Measurements from ENCODE around the gene AZIN2.
"Not testable (repeated sequence)": the region's sequence is repeated elsewhere in the genome, so short reads cannot be mapped to it uniquely, and the experiment has no call there.

The AZIN2 gene

DNA sequence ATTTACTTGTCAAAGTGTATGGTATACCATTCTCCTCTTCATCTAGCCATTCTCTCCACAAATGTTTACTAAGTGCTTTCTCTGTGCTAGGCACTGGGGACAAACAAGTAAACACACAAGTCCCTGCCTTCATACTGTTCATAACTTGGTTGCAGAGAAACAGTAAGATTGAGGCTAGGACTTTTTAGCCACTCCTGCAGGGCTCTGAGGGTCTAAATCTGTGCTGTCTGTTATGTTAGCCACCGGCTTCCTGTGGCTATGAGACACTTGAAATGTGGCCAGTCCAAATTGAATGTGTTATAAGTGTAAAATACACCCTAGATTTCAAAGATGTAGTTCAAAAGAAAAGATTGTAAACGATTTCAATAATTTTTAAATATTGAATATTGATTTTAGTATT lies 50.2 kb downstream of the AZIN2 start:
- no peak for DNase-seq

DNA sequence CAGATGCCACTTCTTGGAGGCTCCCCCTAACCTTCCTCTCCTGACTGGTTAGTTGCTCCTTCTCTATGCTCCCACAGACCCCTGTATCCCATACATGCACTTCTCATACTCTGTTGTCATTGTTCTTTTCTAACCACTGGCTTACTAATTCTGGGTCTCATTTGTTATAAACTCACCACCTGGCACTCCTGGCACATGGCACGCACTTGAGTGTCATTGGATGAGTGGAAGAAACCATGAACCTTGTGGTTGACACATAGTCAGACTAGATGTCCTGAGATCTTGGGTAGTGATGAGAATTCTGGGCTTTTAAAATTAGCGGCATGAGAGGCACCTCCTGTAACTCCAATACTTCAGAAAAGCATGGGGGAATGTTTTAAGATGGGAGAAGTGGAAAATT lies 51.6 kb downstream of the AZIN2 start:
- no peak for DNase-seq

DNA sequence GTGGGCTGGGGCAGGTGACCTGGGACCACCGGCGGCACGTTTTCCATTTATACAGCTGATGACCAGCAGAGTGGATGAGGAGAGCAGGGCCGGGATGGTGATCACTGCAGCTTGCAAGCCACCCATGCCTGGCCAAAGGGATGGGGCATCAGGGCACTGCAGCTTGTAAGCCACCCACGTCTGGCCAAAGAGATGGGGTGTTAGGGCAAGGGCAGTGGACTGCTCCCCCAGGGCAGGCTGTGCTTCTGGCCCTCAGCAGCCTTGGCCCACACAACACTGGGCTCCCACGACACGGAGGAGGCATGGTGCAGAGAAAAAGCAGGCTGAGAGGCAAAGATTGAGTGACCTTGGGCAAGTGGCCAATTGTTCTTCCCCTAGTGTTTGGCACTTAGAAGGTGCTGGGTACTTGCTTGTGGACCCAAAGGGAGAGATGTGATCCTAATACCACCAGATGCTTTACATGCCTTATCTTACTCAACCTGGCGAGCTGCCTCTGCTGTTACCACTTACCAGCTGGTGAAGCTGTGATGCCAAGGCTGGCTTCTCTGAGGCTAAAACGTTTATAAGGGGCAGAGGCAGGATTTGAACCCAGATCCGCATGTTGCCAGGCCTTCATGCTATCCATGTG lies 52.6 kb downstream of the AZIN2 start:
- no peak for DNase-seq

DNA sequence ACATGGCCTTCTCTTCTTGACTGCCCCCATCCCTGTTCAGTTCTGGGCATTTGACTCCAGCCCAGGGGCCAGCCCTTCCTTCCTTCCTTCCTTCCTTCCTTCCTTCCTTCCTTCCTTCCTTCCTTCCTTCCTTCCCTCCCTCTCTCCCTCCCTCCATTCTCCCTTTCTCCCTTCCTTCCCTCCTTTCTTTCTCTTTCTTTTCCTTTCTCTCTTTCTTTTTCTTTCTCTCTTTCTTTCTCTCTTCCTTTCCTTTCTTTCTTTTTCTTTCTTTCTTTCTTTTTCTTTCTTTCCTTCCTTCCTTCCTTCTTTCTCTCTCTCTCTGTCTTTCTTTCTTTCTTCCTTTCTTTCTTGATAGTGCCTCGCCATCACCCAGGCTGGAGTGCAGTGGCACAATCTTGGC lies 55.1 kb downstream of the AZIN2 start:
- DNase-seq = not testable (repeated sequence)

DNA sequence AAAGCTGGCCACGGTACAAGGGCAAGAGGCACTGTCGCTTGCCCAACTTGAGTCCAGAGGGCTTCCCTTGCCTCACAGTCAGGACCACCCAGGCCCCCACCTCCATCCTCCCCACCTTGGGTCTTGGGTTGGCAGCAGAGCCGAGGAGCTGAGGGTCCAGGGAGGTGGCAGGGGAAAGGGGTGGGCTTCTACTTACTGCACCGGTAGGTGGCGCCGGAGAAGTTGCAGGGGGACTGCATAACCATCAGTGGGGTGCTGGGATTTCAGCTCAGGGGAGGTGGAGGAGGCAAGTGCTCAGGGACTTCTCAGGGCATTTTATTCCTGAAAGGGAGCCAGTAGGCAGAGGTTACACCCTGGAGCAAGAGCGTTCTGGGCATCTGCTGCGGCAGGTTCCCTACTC lies 56.8 kb downstream of the AZIN2 start:
- DNase-seq = peak; percentile 24

DNA sequence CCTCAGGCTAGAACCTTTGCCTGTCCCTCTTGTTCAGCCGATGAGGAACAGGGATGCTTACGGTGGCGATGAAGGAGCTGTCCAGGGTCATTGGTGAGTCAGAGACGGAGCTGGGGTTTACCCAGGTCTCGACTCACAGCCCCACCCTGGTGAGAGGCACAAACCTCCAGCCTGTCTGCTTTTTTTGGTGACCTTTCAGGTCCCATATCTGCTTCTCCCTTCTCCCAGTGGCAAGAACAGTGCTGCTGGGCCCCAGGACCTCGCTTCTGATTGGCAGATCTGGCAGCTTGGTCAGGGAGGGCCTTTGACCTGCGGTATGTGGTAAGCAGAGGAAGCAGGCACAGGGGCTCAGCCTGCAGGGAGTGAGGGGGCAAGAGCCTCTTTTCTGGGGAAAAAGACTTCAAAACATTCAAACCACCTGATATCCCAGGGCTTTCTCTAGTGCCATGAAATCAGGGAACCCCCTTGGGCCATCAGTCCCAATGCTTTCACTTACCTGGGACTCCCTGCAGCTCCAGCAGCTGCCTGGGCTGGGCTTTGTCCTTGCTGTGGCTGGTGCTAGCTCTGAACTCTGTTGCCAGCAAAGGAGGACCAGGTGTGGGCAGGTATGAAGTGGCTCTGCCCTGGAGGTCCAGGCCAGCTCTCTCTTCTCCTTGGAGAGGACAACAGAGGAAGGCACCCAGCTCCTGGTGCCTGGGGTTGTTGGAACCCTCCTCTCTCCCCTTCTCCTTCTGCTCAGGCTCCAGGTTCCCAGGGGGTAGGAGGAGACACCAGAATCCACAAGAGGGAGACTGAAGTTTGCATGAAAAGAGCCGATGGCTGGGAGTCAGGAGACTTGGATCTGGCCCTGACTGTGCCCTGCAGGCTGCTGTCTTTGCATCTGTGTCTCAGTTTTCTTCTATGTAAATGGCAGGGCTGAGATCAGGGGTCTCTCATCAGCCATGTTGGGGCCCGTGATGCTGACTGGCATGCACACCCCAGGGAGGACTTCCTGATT lies 59.5 kb downstream of the AZIN2 start:
- DNase-seq = no peak

DNA sequence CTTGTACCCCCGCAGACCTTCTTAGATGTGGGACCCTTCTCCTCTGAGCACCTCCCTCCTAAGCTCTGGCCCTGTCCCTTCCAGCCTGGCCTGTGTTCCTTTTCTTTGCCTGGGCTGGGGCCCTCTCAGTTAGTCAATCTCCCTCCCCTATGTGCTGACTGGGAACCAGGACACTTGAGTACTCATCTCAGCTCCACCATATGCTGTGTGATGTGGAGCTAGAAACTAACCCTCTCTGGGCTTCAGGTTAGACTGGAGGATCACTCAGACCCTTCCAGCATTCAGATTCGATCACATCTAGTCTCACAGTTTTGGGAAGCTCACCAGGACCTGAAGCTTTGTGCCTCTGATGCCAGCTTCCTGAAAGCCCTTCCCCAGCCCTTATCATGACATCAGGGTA lies 60.3 kb downstream of the AZIN2 start:
- DNase-seq = no peak

DNA sequence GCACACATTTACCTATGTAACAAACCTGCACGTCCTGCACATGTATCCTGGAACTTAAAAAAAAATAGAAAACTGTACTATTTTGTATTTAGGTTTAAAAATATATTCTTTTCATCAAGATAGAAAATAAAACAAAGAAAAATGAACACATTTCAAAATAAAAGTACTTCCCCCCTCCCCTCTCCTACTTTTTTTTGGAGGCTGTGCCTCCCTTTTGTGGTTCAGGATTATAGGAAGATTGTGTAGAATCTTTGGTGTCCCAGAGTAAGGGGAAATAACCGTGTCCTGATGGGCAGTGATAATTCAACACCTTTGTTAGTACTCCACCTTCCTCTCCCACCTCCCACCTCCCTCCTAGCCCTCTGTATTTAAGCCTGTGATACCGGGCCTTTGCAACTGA lies 60.8 kb downstream of the AZIN2 start:
- no peak for DNase-seq

DNA sequence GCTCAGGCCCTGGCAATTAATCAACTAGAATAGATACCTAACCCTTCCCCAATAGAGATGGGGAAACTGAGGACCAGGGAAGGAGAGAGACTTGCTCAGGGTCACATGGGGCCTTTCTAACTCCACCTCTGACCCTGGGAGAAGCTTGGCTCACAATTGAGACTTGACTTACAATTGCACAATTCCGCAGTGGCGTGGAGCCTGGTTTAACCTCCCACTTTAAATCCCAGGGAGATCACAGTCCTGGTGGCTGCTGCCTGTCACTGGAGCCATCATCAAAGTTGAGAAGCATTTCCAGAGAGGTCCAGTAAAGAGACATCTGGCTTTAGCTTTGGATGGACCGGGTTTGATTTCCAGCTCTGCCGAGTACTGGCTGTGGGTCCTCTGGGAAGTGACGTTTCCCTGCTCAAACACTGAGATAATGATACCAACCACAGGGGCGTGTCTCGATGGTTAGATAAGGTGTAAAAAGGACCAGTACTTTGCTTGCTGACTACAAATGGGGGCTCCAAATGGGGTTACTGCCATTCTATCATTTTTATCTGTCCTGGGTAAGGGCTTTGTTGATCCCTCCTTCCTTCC lies 61.6 kb downstream of the AZIN2 start:
- DNase-seq = no peak

DNA sequence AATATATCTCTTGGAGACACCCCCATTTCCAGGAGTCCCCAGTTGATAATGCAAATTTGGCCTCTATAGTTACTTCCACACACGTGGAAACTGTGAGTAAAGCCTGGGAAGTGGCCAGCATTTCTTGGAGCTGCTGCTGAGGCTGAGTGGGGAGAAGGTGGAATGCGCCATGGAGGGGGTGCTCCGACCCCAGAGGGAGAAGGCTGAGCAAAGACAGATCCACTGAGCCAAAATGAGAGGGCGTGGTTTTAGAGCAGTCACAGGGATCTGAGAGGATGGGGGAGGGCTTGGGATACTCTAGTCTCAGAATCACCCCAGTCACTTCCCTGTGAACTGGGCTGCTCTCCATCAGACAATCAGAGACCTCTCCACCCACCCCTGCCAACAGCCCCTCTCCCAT lies 62.2 kb downstream of the AZIN2 start:
- DNase-seq = no peak

DNA sequence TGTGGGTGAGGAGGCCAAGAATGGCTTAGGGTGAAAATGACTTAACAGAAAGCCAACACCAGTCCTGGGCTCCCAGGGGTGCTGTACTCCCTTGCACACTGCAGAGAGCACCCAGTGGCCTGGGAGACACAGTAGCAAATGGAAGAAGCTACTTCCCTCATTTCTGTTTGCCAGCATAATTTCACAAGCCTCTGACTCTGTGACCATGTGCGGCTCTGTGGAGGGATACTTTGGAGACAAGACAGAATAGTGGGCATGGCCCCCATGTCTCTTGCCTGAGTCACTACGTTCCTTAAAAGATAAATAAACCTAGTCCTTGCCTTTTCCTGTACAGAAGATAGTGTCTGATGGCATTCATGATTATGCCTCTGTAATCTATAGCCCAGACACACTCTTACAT lies 62.7 kb downstream of the AZIN2 start:
- DNase-seq = no peak

DNA sequence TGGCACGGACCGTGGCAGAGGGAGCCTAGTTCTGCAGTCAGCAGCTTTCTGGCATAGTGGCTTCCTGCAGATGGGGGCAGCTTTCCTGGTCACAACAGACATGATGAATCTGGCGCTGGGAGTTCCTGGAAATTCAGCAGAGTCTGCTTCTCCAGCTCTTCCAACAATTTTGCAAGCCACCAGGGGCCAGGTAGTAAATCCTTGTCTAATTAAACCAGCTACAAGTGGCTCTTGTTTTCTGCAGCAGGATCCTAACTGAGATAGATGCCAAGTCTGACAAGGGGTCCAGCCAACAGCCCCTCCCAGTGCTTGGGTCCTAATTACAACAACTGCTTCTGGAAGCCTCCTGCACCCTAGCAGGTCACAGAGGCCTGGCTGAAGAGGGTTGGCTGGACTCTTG lies 65.0 kb downstream of the AZIN2 start:
- no peak for DNase-seq

DNA sequence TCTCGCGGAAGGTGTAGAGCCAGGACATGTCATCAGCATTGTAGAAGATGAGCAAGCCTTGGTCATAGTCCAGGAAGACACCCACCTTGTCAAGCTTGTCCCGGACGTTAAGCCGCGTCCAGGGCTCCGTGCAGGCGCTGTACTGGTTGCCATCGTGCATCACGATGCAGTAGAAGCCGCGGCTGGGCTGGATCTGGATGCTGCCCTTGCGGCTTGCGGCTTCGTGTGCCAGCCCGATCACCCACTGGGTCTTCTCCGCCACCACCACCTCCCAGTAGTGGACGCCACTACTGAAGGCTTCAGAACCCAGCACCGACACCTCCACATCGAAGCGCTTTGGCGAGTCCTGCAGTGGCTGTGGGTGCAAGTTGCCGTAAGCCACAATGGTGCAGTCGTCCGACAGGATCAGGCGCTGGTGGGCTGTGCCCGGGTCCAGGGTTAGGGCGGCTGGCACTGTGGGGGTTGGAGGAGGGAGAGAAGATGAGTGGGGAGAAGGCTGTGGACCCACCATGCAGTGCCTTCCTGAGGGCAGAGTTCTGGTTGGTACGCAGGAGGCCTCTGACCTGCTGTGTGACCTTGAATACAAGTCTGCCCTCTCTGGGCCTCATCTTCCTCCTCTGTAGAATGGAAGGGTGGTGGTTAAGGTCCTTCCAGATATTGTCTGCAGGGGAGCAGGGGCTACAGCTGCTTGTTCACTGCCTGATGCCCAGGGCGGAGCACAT lies 66.5 kb downstream of the AZIN2 start:
- no peak for DNase-seq

DNA sequence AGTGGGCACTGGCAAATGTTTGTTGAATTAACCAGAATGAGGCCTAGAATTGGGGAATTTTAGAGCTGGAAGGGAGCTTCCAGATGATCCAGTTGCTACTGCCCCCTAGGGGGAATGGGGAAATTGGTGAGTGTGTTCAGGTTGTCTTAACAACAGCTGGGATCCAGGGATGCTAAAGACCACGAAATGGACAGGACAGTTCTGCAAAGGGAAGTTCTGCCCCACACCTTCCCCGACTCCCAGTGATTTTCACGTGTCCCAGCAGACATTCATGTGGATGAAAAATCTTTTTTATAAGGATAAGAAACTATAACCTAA lies 67.0 kb downstream of the AZIN2 start:
- peak; percentile 44 for DNase-seq

DNA sequence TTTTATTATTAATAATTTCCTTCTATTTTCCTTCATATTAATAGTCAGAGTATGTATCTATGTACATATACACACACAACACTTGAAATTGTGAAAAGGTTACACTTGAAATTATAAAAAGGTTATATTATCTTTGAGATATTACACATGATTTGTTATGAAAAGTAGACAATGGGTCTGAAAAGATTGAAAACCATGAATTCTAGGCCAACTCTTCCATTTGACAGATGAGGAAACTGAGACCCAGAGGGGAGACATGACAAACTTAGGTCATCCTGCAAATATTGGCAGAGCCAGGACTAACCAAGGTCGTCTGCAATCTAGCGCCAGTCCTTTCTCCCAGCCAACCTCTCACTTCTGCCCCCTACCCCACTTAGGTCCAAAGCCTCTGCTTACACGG lies 67.7 kb downstream of the AZIN2 start:
- DNase-seq = no peak

DNA sequence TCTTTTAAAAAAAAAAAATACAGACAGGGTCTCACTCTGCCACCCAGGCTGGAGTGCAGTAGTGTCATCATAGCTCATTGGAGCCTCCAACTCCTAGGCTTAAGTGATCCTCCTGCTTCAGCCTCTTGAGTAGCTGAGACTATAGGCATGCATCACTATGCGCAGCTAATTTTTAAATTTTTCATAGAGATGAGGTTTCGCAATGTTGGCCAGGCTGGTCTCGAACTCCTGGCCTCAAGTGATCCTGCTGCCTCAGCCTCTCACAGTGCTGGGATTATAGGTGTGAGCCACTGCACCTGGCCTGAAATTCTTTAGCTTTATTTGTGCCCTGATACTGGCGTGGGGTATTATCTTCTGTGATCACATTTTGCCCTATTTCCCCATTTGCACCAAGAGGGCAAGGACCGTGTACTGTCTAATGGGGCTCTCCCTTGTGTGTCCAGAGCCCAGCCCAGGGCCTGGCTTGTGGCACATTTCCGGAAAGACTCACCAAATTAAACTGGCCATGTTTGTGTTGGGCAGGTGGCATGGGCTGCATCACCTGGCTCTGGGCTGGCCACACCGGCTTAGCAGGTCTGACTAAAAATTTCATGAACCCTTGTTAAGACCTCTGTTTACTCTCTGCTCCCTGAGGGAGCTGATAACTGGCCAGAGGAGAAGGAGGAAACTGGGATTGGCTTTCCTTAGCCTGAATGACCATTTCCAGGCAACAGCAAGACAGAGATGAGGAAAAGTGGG lies 68.7 kb downstream of the AZIN2 start:
- DNase-seq = peak; percentile 92

DNA sequence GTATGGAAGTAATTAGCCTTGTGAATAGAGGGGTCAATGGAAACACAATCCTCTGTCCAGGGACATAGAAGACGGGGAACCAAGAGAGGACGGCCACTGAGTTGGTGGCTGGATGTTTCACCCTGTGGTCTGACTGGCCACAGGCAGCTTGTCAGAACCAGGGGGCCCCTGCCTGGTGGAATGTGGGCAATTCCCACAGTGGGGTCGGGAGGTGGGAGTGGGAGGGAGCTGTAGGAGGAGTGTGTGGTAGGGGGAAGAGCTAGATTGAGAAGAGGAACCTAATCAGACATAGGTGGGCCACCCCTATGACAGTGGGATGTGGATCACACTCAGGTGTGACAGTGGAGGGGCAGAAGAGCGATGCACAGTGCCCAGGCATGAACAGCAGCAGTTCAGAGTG lies 69.6 kb downstream of the AZIN2 start:
- no peak for DNase-seq

DNA sequence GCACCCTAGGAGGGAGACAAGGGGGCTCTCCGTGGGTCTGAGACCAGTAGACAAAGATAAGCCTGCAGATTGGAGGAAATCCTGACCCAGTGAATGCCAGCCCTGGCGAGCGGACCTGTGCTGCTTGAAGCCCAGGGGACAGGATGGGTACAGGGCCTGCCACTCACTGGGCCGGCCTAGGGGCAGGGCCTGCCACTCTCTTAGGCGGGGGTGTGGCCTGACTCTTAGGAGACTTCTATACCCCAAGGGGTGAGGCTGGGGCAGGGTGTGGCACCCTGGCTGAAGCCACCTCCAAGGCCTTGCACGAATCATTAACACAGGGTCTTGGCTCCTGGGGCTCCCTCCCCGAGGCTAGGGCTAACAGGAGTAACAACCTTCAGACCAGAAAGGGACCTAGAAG lies 70.2 kb downstream of the AZIN2 start:
- no peak for DNase-seq

DNA sequence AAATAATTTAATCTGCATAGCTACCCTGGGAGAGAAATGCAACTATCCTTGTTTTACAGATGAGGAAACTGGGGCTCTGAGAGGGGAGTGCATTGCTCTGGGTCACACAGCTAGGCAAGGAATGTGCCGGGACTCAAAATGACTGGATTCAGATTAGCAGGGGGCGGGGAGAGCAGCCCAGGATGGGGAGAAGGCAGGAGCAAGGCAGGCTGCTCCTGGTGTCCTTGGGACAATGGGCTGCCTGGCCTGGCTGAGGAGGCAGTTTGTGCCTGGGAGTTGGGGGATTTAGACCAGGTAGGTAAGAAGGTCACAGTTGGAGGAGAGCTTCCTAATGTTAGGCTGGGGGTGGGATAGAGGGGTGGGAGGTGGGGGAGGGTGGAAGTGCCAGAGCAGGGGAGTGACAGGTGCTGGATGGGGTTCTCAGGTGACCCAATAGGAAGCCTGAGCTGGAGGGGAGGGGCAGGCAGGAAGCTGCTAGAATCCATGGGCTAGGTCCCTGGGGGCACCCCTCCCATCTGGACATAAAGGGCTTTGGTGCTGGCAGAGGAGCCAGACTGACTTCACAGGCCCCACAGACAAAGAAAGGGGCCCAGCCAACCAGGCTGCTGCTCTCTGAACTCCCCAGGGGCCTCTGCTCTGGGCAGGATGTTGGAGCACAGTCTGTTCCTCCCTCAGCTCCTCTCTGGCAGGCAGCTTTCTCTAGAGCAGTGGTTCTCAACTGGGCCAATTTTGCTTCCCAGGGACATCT lies 71.9 kb downstream of the AZIN2 start:
- DNase-seq = no peak

DNA sequence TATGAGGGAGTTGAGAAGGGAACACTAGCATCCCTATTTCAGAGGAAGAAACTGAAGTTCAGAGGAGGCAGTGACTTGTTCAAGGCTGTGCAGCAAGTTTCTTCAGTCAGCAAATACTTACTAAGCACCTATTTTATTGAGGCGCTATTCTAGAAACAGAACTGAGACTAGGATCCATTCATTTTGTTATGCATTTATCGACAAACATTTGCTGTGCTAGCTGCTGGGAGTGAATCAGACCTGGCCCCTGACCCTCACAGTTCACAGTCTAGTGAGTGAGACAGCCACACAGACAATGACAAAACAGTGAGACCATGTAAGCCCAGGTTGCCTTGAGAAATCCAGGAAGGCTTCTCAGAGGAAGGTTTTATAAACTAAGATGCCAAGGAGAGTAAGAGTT lies 72.7 kb downstream of the AZIN2 start:
- DNase-seq = no peak

DNA sequence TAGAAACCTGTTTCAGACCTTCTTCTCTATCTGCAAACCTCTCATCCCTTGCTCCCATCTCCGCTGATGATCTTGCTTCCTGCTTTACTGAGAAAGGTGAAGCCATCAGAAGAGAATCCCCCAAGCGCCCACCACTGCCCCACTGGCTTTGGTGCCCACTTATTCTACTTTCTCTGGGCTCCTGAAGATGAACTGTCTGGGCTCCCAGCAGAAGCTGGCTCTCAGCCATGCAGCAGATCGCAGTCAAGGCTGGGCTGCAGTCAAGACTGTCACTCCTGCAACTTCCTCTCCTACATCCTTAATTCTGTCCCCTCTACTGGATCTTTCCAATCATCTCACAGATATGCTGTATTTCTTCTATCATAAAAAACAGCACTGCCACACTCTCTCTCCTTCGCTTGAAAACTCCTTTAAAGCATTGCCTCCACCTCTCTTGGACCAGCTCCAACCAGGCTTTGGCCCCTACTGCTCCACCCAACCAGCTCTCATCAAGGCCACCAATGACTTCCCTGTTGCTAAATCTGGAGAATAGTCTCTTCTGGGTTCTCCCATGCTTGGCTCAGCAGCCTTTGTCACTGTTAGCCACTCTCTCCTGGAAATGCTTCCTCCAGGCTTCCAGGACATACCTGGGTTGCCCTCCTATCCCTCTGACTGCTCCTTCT lies 75.1 kb downstream of the AZIN2 start:
- DNase-seq = no peak

DNA sequence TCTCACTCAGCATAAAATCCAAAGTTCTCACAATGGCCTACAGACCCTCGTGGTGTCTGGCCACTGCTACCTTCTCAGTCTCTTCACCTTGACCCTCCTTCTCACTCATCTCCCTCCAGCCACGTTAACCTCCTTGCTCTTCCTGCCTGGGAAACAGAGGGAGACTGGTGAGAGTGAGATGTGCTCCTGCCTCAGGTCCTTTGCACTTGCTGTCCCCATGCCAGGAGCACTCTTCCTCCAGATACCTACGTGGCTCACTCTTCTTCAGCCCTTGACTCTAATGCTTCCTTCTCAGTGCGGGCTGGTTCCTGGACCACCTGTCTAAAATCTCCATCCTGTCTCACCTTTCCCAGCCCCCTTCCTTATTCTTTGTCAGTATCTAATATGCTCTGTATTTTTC lies 76.2 kb downstream of the AZIN2 start:
- no peak for DNase-seq

Data from DMS53 (cell line).